Lung (tissue), 12 donors: Measurements from ENCODE around the gene FBL. TPM values are rescaled to one million over a fixed set of nuclear protein-coding genes. Genes with fewer than 3 reads are reported as not detected.
"Not testable (repeated sequence)": the region's sequence is repeated elsewhere in the genome, so short reads cannot be mapped to it uniquely, and the experiment has no call there.

Experiments used
- ATAC-seq: fragments of 200-7000 bp; cut with Tn5 transposase; one replicate; pipeline ENCODE4 v1.9.1; 2020; ENCODE audit warnings: moderate number of reproducible peaks; ENCODE audit not compliant: insufficient read depth, low FRiP score
- DNase-seq, 3 donors: peaks; one replicate each; pipeline ENCODE4 v3.0.0-alpha.2; 2013 to 2017
- H3K27ac ChIP-seq, 2 donors: one replicate each; pipeline ENCODE4 v1.5.1; 2013; ENCODE audit warnings: mild to moderate bottlenecking in 2 of 2, moderate library complexity in 2 of 2, control low read depth in 1 of 2, inconsistent platforms in 1 of 2, low read depth in 1 of 2, low read length in 1 of 2
- H3K27me3 ChIP-seq, 3 donors: one replicate each; pipeline ENCODE4 v1.5.1; 2013; ENCODE audit warnings: low read length in 2 of 3; ENCODE audit not compliant: control insufficient read depth in 3 of 3, insufficient read depth in 3 of 3
- H3K36me3 ChIP-seq, 4 donors: one replicate each; pipeline ENCODE4 v1.5.1; 2013; ENCODE audit warnings: low read length in 4 of 4, mild to moderate bottlenecking in 1 of 4, moderate library complexity in 1 of 4; ENCODE audit not compliant: control insufficient read depth in 4 of 4, insufficient read depth in 4 of 4
- H3K4me1 ChIP-seq, 5 donors: one replicate each; pipeline ENCODE4 v1.5.1; 2013; ENCODE audit warnings: low read length in 5 of 5, mild to moderate bottlenecking in 2 of 5, moderate library complexity in 1 of 5; ENCODE audit not compliant: control insufficient read depth in 5 of 5, insufficient read depth in 5 of 5
- H3K4me3 ChIP-seq: one replicate; pipeline ENCODE4 v1.5.1; 2013; ENCODE audit warnings: mild to moderate bottlenecking, control low read depth, moderate library complexity
- H3K9ac ChIP-seq, 2 donors: one replicate each; pipeline ENCODE4 v1.5.1; 2013; ENCODE audit warnings: low read length in 2 of 2, control low read depth in 1 of 2; ENCODE audit not compliant: insufficient read depth in 1 of 2
- H3K9me3 ChIP-seq, 4 donors: one replicate each; pipeline ENCODE4 v1.5.1; 2013; ENCODE audit warnings: low read length in 3 of 4, mild to moderate bottlenecking in 1 of 4, moderate library complexity in 1 of 4; ENCODE audit not compliant: control insufficient read depth in 4 of 4, insufficient read depth in 3 of 4
- CTCF ChIP-seq: IDR thresholded peaks from 2 replicates; pipeline ENCODE4 v1.5.1; 2012; ENCODE audit warnings: mild to moderate bottlenecking; ENCODE audit errors: control extremely low read depth, extremely low read depth
- WGBS, 2 donors: extraction: QIAGEN DNeasy Blood & Tissue Kit; methylation state at CpG; one replicate each; pipeline ENCODE4 v1.1.7; 2013; 5-methylcytosine and 5-hydroxymethylcytosine counted together
- polyA plus RNA-seq, 2 donors: library from polyadenylated mRNA; stranded (reverse); fragments of 200-250 nt; gene quantifications; one replicate each; pipeline ENCODE4 v1.2.1, GENCODE V29; 2013
- total RNA-seq, 2 donors: library from RNA; depleted of rRNA in 1 of 2; stranded (reverse); fragments of >200 nt in 1 of 2; gene quantifications; one replicate each; pipeline ENCODE4 v1.2.1, GENCODE V29; 2014 to 2021
- donor health status: control.
- donor health status: control.
- donor health status: Bipolar disorder and iron deficiency.
- donor health status: healthy.
- donor health status: DM: yes; HTN: yes; CAD: no.

Gene FBL
- total and polyA plus RNA-seq, 4 donors = 152 to 253 (median 201) TPM

GRCh38 chr19:39875401-39875864 lies 29.3 kb upstream of the FBL start:
- H3K36me3 ChIP-seq, H3K9me3 ChIP-seq, H3K27me3 ChIP-seq, H3K4me1 ChIP-seq, ATAC-seq, DNase-seq, H3K27ac ChIP-seq, H3K9ac ChIP-seq, H3K4me3 ChIP-seq: not testable (repeated sequence)
- WGBS, 2 donors = 54 to 62% methylated on average over 27 to 43 of the region's 43 CpGs

GRCh38 chr19:39874404-39874803 lies 28.2 kb upstream of the FBL start:
- no peak for ATAC-seq
- Histone ChIP-seq H3K4me1 (no peaks in the 10 kb centered on the region), H3K9me3 (peaks cover 0 to 3% (median 0%) of the 10 kb centered on the region in 4 donors), H3K4me3 (no peak overlapping the region), H3K27ac (no peak overlapping the region), H3K27me3 (no peaks in the 10 kb centered on the region), H3K9ac (no peak overlapping the region), H3K36me3 (no peaks in the 10 kb centered on the region)
- no peak for TF ChIP-seq CTCF
- no peak for DNase-seq
- WGBS, 2 donors = 92 to 95% methylated on average over 1 of the region's 1 CpG

- Histone ChIP-seq H3K4me1 (no peaks in the 10 kb centered on the region), H3K9ac (no peak overlapping the region), H3K27ac (no peak overlapping the region), H3K36me3 (no peaks in the 10 kb centered on the region), H3K27me3 (no peaks in the 10 kb centered on the region), H3K9me3 (peaks cover 0 to 3% (median 0%) of the 10 kb centered on the region in 4 donors), H3K4me3 (no peak overlapping the region)
- TF ChIP-seq CTCF = no peak
- no peak for DNase-seq
- no peak for ATAC-seq
- WGBS, 2 donors = 93% methylated on average over 20 of the region's 20 CpGs
Measured at GRCh38 chr19:39873385-39873784, 27.2 kb upstream of the FBL start.

- Histone ChIP-seq H3K4me3 (no peak overlapping the region), H3K9me3 (peaks cover 0 to 3% (median 0%) of the 10 kb centered on the region in 4 donors), H3K36me3 (no peaks in the 10 kb centered on the region), H3K9ac (no peak overlapping the region), H3K27ac (no peak overlapping the region), H3K27me3 (no peaks in the 10 kb centered on the region), H3K4me1 (no peaks in the 10 kb centered on the region)
- 90 to 91% methylated on average over 40 to 47 of the region's 47 CpGs for WGBS, 2 donors
- no peak for TF ChIP-seq CTCF
- DNase-seq (no peak), ATAC-seq (no peak)
Measured at GRCh38 chr19:39871886-39872866, 26.0 kb upstream of the FBL start.
